ENCODE measurements around the gene ZFYVE9.
"Not testable (repeated sequence)": the region's sequence is repeated elsewhere in the genome, so short reads cannot be mapped to it uniquely, and the experiment has no call there.

The ZFYVE9 gene

DNA sequence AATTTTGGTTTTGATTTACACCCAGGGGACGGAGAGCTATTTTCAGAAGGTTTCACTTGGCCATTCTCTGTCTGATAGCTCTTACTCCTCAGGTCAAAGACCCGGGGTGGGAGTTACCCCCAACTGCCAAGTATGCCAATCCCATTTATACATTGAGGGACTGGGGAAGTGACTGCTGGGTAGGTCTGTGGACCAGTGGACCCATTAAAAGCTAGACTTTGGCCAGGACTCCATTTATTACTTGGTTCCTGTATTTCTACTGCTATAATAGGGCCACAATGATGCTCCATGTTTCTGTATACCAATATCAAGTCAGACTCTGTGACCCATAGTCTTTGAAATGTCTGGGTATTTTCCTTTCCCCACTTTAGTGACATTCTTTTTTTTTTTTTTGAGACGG lies 14.6 kb downstream of the ZFYVE9 start:
- no peak overlapping the region for H3K9ac ChIP-seq (ENCODE audit: low read depth, low read length)
- no peak overlapping the region for H3K4me3 ChIP-seq (ENCODE audit: low read depth, low read length)
- no peaks in the 10 kb centered on the region for H3K4me1 ChIP-seq (ENCODE audit: control insufficient read depth, insufficient read depth, low read length)
- H3K27me3 ChIP-seq (ENCODE audit: control insufficient read depth, insufficient read depth, low read length), result no peaks in the 10 kb centered on the region
- peaks cover 2% of the 10 kb centered on the region for H3K9me3 ChIP-seq (ENCODE audit: control insufficient read depth, insufficient read depth, low read length)
- H3K36me3 ChIP-seq (ENCODE audit: control insufficient read depth, insufficient read depth, low read length), result peaks cover 4% of the 10 kb centered on the region

- Histone ChIP-seq H3K9ac (ENCODE audit: low read depth, low read length) (no peak overlapping the region), H3K27me3 (ENCODE audit: control insufficient read depth, insufficient read depth, low read length) (no peaks in the 10 kb centered on the region), H3K36me3 (ENCODE audit: control insufficient read depth, insufficient read depth, low read length) (peaks cover 4% of the 10 kb centered on the region), H3K4me3 (ENCODE audit: low read depth, low read length) (no peak overlapping the region), H3K4me1 (ENCODE audit: control insufficient read depth, insufficient read depth, low read length) (no peaks in the 10 kb centered on the region), H3K9me3 (ENCODE audit: control insufficient read depth, insufficient read depth, low read length) (peaks cover 2% of the 10 kb centered on the region)
Observed at GRCh38 chr1:52157582-52157981, 15.7 kb downstream of the ZFYVE9 start.

GRCh38 chr1:52158218-52158617 lies 16.3 kb downstream of the ZFYVE9 start:
- H3K9ac ChIP-seq (ENCODE audit: low read depth, low read length), result no peak overlapping the region
- no peaks in the 10 kb centered on the region for H3K27me3 ChIP-seq (ENCODE audit: control insufficient read depth, insufficient read depth, low read length)
- peaks cover 2% of the 10 kb centered on the region for H3K9me3 ChIP-seq (ENCODE audit: control insufficient read depth, insufficient read depth, low read length)
- H3K4me3 ChIP-seq (ENCODE audit: low read depth, low read length), result no peak overlapping the region
- H3K4me1 ChIP-seq (ENCODE audit: control insufficient read depth, insufficient read depth, low read length), result no peaks in the 10 kb centered on the region
- peaks cover 4% of the 10 kb centered on the region for H3K36me3 ChIP-seq (ENCODE audit: control insufficient read depth, insufficient read depth, low read length)

GRCh38 chr1:52159033-52159789 lies 17.3 kb downstream of the ZFYVE9 start:
- peaks cover 4% of the 10 kb centered on the region for H3K36me3 ChIP-seq (ENCODE audit: control insufficient read depth, insufficient read depth, low read length)
- H3K9me3 ChIP-seq (ENCODE audit: control insufficient read depth, insufficient read depth, low read length), result peaks cover 2% of the 10 kb centered on the region
- H3K27me3 ChIP-seq (ENCODE audit: control insufficient read depth, insufficient read depth, low read length), result no peaks in the 10 kb centered on the region
- no peak overlapping the region for H3K4me3 ChIP-seq (ENCODE audit: low read depth, low read length)
- H3K4me1 ChIP-seq (ENCODE audit: control insufficient read depth, insufficient read depth, low read length), result no peaks in the 10 kb centered on the region
- H3K9ac ChIP-seq (ENCODE audit: low read depth, low read length), result no peak overlapping the region

- Histone ChIP-seq H3K9ac (ENCODE audit: low read depth, low read length) (no peak overlapping the region), H3K4me1 (ENCODE audit: control insufficient read depth, insufficient read depth, low read length) (no peaks in the 10 kb centered on the region), H3K9me3 (ENCODE audit: control insufficient read depth, insufficient read depth, low read length) (peaks cover 2% of the 10 kb centered on the region), H3K4me3 (ENCODE audit: low read depth, low read length) (no peak overlapping the region), H3K27me3 (ENCODE audit: control insufficient read depth, insufficient read depth, low read length) (no peaks in the 10 kb centered on the region), H3K36me3 (ENCODE audit: control insufficient read depth, insufficient read depth, low read length) (peaks cover 3% of the 10 kb centered on the region)
Observed at GRCh38 chr1:52162947-52163346, 21.1 kb downstream of the ZFYVE9 start.

GRCh38 chr1:52164604-52165003 lies 22.7 kb downstream of the ZFYVE9 start:
- no peaks in the 10 kb centered on the region for H3K4me1 ChIP-seq (ENCODE audit: control insufficient read depth, insufficient read depth, low read length)
- no peaks in the 10 kb centered on the region for H3K27me3 ChIP-seq (ENCODE audit: control insufficient read depth, insufficient read depth, low read length)
- H3K4me3 ChIP-seq (ENCODE audit: low read depth, low read length), result no peak overlapping the region
- no peaks in the 10 kb centered on the region for H3K9me3 ChIP-seq (ENCODE audit: control insufficient read depth, insufficient read depth, low read length)
- H3K9ac ChIP-seq (ENCODE audit: low read depth, low read length), result no peak overlapping the region
- no peaks in the 10 kb centered on the region for H3K36me3 ChIP-seq (ENCODE audit: control insufficient read depth, insufficient read depth, low read length)

GRCh38 chr1:52166996-52167753 lies 25.3 kb downstream of the ZFYVE9 start:
- Histone ChIP-seq H3K9me3 (ENCODE audit: control insufficient read depth, insufficient read depth, low read length) (no peaks in the 10 kb centered on the region), H3K9ac (ENCODE audit: low read depth, low read length) (no peak overlapping the region), H3K4me3 (ENCODE audit: low read depth, low read length) (no peak overlapping the region), H3K27me3 (ENCODE audit: control insufficient read depth, insufficient read depth, low read length) (no peaks in the 10 kb centered on the region), H3K4me1 (ENCODE audit: control insufficient read depth, insufficient read depth, low read length) (no peaks in the 10 kb centered on the region), H3K36me3 (ENCODE audit: control insufficient read depth, insufficient read depth, low read length) (no peaks in the 10 kb centered on the region)

- no peak overlapping the region for H3K4me3 ChIP-seq (ENCODE audit: low read depth, low read length)
- no peaks in the 10 kb centered on the region for H3K9me3 ChIP-seq (ENCODE audit: control insufficient read depth, insufficient read depth, low read length)
- H3K4me1 ChIP-seq (ENCODE audit: control insufficient read depth, insufficient read depth, low read length), result no peaks in the 10 kb centered on the region
- no peaks in the 10 kb centered on the region for H3K36me3 ChIP-seq (ENCODE audit: control insufficient read depth, insufficient read depth, low read length)
- H3K27me3 ChIP-seq (ENCODE audit: control insufficient read depth, insufficient read depth, low read length), result no peaks in the 10 kb centered on the region
- H3K9ac ChIP-seq (ENCODE audit: low read depth, low read length), result no peak overlapping the region
Observed at GRCh38 chr1:52168373-52169080, 26.6 kb downstream of the ZFYVE9 start.

- H3K4me1 ChIP-seq (ENCODE audit: control insufficient read depth, insufficient read depth, low read length); H3K4me3 ChIP-seq (ENCODE audit: low read depth, low read length); H3K9me3 ChIP-seq (ENCODE audit: control insufficient read depth, insufficient read depth, low read length); H3K36me3 ChIP-seq (ENCODE audit: control insufficient read depth, insufficient read depth, low read length); H3K9ac ChIP-seq (ENCODE audit: low read depth, low read length); H3K27me3 ChIP-seq (ENCODE audit: control insufficient read depth, insufficient read depth, low read length): not testable (repeated sequence)
Observed at GRCh38 chr1:52171149-52171548, 29.3 kb downstream of the ZFYVE9 start.

DNA sequence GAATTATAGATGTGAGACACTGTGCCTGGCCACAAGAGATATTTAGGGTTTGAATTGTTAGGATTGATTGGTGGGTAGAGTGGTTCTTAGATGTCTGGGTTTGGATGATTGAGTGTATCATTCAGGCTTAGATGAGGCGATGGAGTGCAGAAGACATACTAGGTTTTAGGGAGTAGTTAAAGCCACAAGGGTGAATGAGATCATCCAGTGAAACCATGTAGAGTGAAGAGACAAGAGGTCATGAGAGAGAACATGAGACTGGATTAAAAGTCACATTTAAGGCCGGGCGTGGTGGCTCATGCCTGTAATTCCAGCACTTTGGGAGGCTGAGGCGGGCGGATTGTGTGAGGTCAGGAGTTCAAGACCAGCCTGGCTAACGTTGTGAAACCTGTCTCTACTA lies 37.2 kb downstream of the ZFYVE9 start:
- Histone ChIP-seq H3K36me3 (ENCODE audit: control insufficient read depth, insufficient read depth, low read length) (no peaks in the 10 kb centered on the region), H3K4me3 (ENCODE audit: low read depth, low read length) (no peak overlapping the region), H3K9ac (ENCODE audit: low read depth, low read length) (no peak overlapping the region), H3K9me3 (ENCODE audit: control insufficient read depth, insufficient read depth, low read length) (no peaks in the 10 kb centered on the region), H3K4me1 (ENCODE audit: control insufficient read depth, insufficient read depth, low read length) (peaks cover 3% of the 10 kb centered on the region), H3K27me3 (ENCODE audit: control insufficient read depth, insufficient read depth, low read length) (no peaks in the 10 kb centered on the region)

DNA sequence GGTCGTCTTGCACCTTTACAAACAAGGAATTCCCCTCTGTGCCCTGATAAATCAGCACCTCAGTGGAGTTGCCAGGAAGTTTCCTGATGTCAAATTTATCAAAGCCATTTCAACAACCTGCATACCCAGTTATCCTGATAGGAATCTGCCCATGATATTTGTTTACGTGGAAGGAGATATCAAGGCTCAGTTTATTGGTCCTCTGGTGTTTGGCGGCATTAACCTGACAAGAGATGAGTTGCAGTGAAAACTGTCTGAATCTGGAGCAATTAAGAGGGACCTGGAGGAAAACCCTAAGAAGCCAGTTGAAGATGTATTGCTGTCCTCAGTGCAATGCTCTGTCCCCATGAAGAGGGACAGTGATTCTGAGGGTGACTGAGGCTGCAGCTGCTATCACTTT lies 38.3 kb downstream of the ZFYVE9 start:
- H3K9me3 ChIP-seq (ENCODE audit: control insufficient read depth, insufficient read depth, low read length), result no peaks in the 10 kb centered on the region
- H3K9ac ChIP-seq (ENCODE audit: low read depth, low read length), result no peak overlapping the region
- no peaks in the 10 kb centered on the region for H3K27me3 ChIP-seq (ENCODE audit: control insufficient read depth, insufficient read depth, low read length)
- H3K4me3 ChIP-seq (ENCODE audit: low read depth, low read length), result no peak overlapping the region
- peaks cover 3% of the 10 kb centered on the region for H3K4me1 ChIP-seq (ENCODE audit: control insufficient read depth, insufficient read depth, low read length)
- H3K36me3 ChIP-seq (ENCODE audit: control insufficient read depth, insufficient read depth, low read length), result no peaks in the 10 kb centered on the region

DNA sequence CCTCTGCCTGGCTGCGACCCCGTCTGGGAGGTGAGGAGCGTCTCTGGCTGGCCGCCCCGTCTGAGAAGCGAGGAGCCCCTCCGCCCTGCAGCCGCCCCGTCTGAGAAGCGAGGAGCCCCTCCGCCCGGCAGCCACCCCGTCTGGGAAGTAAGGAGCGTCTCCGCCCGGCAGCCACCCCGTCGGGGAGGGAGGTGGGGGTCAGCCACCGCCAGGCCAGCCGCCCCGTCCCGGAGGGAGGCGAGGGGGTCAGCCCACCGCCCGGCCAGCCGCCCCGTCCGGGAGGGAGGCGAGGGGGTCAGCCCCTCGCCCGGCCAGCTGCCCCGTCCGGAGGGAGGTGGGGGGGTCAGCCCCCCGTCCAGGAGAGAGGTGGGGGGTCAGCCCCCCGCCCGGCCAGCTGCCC lies 39.9 kb downstream of the ZFYVE9 start:
- H3K4me3 ChIP-seq (ENCODE audit: low read depth, low read length); H3K9me3 ChIP-seq (ENCODE audit: control insufficient read depth, insufficient read depth, low read length); H3K9ac ChIP-seq (ENCODE audit: low read depth, low read length); H3K4me1 ChIP-seq (ENCODE audit: control insufficient read depth, insufficient read depth, low read length); H3K27me3 ChIP-seq (ENCODE audit: control insufficient read depth, insufficient read depth, low read length); H3K36me3 ChIP-seq (ENCODE audit: control insufficient read depth, insufficient read depth, low read length): not testable (repeated sequence)
